Right forelimb (tissue), 1 donor: ENCODE results near the gene NEMP1.

Experiments used
- DNase-seq: peaks from one replicate; pipeline ENCODE4 v3.0.0-alpha.2; 2018

Gene NEMP1

GRCh38 chr12:57107456-57108155 lies 29.0 kb upstream of the NEMP1 start:
- DNase-seq, result peak; percentile 32

GRCh38 chr12:57106021-57106708 lies 27.6 kb upstream of the NEMP1 start:
- peak; percentile 42 for DNase-seq

GRCh38 chr12:57105011-57105753 lies 26.6 kb upstream of the NEMP1 start:
- no peak for DNase-seq

GRCh38 chr12:57104292-57104910 lies 25.8 kb upstream of the NEMP1 start:
- no peak for DNase-seq

GRCh38 chr12:57103856-57104255 lies 25.3 kb upstream of the NEMP1 start:
- DNase-seq, result no peak

GRCh38 chr12:57101892-57102695 lies 23.5 kb upstream of the NEMP1 start:
- peak; percentile 19 for DNase-seq

GRCh38 chr12:57099766-57100165 lies 21.2 kb upstream of the NEMP1 start:
- DNase-seq, result peak; percentile 34

- peak; percentile 26 for DNase-seq
These were observed 20.6 kb upstream of the NEMP1 start for GRCh38 chr12:57099047-57099714.

GRCh38 chr12:57098546-57098945 lies 20.0 kb upstream of the NEMP1 start:
- no peak for DNase-seq

GRCh38 chr12:57097554-57097835 lies 18.9 kb upstream of the NEMP1 start:
- DNase-seq, result no peak

- peak; percentile 43 for DNase-seq
These were observed 18.4 kb upstream of the NEMP1 start for GRCh38 chr12:57096748-57097553.

GRCh38 chr12:57096099-57096572 lies 17.5 kb upstream of the NEMP1 start:
- DNase-seq, result peak; percentile 30

- DNase-seq, result no peak
These were observed 16.8 kb upstream of the NEMP1 start for GRCh38 chr12:57095440-57095839.

- peak; percentile 50 for DNase-seq
These were observed 15.9 kb upstream of the NEMP1 start for GRCh38 chr12:57094208-57095160.

GRCh38 chr12:57093415-57094207 lies 15.0 kb upstream of the NEMP1 start:
- DNase-seq, result peak; percentile 82

- DNase-seq, result no peak
These were observed 14.4 kb upstream of the NEMP1 start for GRCh38 chr12:57092876-57093414.

- no peak for DNase-seq
These were observed 13.9 kb upstream of the NEMP1 start for GRCh38 chr12:57092529-57092862.

- DNase-seq, result no peak
These were observed 13.3 kb upstream of the NEMP1 start for GRCh38 chr12:57091638-57092528.
